Fibroblast of gingiva (primary cell): ENCODE measurements around the gene ECM1.
A peak's percentile ranks its signal among the peaks of the same experiment; 100 is the strongest.

Source experiments
- DNase-seq: peaks from one replicate; pipeline ENCODE4 v3.0.0-alpha.2; 2011; ENCODE audit warnings: low read depth

ECM1 gene

DNA sequence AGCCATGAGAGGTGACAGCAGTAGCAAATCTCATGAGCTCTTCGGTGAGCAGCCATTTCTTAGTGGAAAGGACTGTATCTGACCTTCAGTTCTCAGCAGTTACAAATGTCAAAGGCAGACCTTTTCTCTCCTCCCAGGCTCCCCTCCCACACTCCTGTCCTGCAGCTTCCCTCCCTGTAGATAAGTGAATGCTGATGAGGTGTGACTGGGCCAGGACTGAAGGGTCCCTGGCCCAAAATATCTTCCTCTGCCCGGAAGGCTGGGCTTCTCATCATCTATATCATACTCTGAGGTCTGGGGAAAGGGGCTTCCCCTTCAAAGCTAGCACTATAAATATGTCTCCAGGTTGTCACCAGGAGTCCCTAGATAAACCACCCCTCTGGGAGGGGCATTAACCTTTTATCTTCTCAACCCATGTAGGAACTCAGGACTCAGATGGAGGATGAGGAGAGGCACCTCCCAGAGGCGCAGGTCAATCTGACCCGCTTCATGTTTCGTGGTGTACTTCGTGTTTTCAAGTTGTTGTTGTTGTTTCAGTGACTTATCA is 37.6 kb downstream of the ECM1 start:
- DNase-seq = no peak

DNA sequence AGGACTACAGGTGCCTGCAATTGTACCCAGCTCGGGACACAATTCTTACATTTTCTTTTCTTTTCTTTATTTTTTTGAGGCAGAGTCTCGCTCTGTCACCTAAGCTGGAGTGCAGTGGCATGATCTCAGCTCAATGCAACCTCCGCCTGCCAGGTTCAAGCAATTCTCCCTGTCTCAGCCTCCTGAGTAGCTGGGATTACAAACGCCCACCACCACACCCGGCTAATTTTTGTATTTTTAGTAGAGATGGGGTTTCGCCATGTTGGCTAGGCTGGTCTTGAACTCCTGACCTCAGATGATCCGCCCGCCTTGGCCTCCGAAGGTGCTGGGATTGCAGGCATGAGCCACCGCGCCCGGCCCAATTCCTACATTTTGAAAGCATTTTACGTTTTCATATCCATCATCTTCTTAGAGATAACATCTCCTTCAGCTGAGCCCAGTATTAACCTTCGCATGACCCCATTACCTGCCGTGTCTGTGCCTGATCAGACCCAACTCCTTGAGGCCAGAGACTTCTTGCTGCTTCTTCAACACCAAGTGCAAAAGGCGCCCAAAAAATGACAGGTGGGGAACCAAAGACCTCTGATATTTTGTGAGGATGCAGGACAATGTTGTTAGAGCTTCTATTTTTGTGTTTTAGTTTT is 38.5 kb downstream of the ECM1 start:
- no peak for DNase-seq

DNA sequence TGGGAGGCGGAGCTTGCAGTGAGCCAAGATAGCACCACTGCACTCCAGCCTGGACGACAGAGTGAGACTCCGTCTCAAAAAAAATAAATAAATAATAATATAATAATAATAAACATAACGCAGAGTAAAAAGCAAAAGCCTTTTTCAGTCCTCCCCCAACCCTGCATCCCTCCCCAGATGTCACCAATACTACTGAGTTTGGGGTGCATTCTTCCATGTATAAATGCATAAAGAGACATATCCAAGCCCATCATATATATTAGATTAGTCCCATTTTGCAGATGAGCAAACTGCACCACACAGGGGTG is 40.4 kb downstream of the ECM1 start:
- DNase-seq = no peak

DNA sequence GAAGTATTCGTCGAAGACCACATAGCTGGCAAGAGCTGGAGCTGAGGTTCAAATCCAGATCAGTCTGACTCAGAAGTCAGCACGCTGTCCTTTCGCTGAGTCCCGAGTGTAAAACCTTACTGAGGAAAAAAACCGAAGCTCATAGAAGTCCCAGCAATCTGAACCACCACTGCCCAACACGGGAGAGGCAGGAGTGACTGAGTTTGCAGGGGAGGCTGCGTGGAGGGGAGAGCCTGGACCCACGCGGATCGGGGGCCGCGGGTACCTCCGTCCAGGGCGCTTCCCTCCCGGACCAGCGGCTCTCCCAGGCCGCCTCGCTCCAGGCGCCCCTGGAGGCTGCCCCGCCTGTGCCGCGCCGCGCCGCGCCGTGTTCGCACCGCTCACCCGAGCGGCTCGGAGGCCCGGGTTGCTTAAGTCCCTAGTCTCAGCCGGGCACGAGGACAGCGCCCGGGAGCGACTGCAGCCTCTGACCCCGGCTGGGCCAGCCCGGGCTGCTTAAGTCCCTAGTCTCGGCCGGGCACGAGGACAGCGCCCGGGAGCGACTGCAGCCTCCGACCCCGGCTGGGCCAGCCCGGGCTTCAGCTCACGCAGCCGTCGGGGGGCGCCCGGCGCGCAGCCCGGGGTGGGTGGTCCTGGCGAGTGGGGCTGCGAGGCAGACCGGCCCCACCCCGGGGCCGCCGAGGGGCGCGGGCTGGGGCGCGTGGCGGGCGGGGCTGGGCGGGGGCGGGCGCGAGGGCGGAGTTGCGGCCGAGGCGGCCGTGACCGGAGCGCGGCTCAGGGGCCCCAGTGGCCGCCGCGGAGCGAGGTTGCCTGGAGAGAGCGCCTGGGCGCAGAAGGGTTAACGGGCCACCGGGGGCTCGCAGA is 41.0 kb downstream of the ECM1 start, which contains the start of gene ADAMTSL4:
TSS of gene ADAMTSL4 (plus strand) at position 777 of the 864 bp plus-strand sequence. CDS start 2,881 bp downstream, outside the sequence.
- peak; percentile 88 for DNase-seq

DNA sequence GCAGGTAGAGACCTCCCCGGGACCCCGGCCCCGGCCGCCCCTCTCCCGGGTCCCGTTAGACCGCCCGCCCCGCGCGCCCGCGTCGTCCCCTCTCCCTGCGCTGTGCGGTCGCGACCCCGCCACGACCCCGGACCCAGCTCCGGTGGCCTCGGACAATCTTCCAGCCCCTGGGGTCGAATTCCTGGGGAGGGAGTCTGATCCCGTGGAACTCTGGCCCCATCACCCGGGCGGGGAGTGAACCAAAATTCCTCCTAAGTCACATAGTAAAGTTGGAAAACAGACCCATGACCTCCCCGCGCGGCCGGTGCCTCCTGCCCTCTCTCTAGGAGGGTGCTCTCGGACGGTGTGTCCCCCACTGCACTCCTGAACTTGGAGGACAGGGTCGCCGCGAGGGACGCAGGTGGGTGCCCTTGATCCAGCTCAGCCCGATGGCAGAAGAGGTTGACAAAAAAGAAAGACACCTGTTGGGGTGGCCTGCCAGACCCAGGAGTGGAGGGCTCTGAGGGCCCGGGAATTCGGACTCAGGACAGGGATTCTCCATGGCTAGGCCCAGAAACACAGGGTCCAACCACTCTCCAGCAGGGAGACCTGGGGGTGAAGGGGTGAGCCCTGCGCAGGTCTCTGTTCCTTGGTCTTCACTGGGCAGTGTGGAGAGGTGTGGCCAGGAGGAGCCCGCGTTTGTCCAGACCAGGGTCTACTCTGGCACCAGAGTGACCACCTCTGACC is 41.8 kb downstream of the ECM1 start:
- no peak for DNase-seq

DNA sequence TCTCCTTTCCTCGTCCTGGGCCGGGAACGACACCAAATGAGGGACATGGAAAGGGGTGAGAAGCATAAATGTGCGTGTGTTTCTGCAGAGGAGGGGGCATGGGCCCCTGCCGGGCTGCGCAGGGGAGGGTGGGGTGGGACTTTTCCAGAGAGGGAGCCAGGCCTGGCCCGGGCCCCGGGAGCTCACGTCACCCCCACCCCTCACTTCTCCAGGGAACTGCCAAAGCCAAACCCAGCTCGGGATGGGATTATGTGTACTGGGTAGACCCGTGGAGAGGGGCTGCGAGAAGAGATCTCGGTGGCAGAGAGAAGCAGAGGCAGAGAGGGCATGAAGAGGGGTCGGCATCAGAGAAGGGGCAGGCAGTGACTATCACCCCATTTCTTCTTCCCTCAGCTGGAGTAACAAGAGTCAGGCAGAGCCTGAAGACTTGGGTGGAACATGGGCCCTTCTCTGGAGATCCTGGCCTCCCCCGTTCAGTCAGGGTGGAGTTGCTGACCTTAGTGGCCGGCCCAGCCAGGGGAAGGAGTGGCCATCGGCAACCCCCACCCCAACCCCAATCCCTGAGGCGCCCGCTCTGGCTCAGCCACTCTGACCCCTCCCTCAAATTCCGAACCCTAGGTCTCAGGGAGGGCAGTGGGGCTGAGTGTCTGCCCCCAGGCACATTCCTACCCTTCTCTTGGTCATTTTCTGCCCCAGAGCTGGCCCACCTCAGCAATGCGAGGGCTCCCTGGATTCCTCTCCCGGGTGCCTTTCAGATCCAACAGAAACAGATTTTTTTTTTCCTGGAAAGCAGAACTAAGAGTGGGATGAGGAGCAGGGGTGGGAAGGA is 42.5 kb downstream of the ECM1 start:
- DNase-seq = no peak

DNA sequence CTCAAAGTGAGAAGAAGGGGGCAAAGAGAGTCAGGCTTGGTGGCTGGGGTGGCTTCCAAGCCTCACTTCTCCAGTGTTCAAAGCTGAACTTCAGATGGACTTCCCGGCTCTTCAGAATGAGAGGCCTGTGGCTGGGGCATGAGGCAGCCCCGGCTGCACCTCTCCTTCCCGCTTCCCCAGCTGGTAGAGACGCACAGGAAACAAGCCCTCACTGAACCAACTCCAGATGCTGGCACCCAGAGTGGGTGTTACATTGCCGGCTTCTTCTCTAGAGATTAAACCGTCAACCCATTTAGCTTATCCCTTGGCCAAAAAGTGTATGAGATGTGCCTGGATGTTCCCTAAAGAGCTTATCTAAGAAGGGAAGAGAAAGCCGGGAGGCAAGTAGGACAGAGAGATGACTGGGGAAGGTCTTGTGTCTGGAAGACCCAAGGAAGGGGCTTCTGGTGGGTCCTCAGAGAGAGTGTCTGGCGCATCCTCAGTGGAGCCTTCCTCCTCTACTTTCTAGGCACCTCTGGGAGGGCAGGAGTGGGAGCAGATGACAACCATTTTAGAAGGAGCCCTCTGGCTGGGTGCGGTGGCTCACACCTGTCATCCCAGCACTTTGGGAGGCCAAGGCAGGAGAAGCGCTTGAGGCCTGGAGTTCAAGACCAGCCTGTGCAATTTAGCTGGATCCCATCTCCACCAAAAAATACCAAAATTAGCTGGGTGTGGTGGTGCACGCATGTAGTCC is 43.3 kb downstream of the ECM1 start:
- peak; percentile 56 for DNase-seq

DNA sequence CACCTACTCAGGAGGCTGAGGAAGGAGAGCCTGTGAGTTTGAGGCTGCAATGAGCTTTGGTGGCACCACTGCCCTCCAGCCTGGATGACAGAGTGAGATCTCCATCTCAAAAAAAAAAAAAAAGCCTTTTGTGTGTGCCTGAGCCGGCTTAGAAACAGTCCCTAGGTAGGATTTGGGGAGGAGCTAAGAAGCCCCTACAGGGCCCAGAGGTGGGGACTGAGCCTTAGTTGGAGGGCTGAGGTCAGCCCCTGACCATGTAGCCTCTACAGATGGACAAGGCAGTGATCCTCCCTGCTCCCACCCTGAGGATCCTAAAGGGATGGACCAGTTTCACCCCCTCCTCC is 43.8 kb downstream of the ECM1 start:
- DNase-seq = no peak

DNA sequence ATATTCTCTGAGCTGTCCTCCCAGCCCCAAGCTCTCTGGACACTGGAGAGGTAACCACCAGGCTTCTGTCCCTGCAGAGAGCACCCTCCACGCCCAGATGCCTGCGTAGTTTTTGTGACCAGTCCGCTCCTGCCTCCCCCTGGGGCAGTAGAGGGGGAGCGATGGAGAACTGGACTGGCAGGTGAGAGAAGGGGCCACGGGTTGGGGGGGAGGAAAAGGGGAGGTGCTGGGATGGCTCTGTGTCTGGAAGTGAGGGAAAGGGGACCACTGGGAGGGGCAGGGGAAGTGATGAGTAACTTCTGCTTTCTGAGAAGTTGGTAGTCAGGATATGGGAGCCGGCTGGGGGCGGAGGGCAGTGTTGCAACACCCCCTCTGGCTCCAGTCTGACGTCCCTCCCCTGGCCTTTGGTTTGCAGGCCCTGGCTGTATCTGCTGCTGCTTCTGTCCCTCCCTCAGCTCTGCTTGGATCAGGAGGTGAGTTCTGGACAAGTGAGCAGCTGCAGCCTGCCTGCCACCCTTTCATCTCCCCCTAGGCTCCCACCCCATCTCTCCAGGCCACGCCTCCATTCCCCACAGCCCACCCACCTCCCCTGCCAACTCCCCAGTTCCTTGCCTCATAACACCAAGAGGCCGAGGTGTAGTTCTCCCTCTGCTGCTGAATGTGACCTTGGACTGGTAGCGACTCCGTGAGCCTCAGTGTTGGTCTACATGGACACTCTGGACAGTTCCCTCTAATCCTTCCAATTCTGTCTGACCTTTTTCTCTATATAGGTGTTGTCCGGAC is 44.4 kb downstream of the ECM1 start:
- peak; percentile 95 for DNase-seq

DNA sequence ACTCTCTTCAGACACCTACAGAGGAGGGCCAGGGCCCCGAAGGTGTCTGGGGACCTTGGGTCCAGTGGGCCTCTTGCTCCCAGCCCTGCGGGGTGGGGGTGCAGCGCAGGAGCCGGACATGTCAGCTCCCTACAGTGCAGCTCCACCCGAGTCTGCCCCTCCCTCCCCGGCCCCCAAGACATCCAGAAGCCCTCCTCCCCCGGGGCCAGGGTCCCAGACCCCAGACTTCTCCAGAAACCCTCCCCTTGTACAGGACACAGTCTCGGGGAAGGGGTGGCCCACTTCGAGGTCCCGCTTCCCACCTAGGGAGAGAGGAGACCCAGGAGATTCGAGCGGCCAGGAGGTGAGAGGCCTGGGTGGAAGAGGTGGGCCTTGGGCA is 45.0 kb downstream of the ECM1 start:
- no peak for DNase-seq

DNA sequence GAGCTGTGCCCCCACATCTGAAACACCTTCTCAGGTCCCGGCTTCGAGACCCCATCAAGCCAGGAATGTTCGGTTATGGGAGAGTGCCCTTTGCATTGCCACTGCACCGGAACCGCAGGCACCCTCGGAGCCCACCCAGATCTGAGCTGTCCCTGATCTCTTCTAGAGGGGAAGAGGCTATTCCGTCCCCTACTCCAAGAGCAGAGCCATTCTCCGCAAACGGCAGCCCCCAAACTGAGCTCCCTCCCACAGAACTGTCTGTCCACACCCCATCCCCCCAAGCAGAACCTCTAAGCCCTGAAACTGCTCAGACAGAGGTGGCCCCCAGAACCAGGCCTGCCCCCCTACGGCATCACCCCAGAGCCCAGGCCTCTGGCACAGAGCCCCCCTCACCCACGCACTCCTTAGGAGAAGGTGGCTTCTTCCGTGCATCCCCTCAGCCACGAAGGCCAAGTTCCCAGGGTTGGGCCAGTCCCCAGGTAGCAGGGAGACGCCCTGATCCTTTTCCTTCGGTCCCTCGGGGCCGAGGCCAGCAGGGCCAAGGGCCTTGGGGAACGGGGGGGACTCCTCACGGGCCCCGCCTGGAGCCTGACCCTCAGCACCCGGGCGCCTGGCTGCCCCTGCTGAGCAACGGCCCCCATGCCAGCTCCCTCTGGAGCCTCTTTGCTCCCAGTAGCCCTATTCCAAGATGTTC is 45.6 kb downstream of the ECM1 start:
- DNase-seq = no peak

DNA sequence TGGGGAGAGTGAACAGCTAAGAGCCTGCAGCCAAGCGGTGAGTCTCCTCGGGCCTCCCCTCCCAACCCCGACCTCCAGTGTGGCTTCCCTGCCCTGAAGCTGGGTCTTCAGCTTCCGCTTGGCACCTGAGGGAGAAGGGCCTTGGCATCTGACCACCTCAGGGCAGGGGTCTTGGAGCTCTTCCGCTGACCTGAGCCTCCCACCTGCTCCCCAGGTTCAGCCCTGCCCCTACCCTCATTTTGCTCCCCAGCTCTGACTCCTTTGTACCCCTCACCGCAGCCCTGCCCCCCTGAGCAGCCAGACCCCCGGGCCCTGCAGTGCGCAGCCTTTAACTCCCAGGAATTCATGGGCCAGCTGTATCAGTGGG is 46.2 kb downstream of the ECM1 start:
- DNase-seq = no peak

DNA sequence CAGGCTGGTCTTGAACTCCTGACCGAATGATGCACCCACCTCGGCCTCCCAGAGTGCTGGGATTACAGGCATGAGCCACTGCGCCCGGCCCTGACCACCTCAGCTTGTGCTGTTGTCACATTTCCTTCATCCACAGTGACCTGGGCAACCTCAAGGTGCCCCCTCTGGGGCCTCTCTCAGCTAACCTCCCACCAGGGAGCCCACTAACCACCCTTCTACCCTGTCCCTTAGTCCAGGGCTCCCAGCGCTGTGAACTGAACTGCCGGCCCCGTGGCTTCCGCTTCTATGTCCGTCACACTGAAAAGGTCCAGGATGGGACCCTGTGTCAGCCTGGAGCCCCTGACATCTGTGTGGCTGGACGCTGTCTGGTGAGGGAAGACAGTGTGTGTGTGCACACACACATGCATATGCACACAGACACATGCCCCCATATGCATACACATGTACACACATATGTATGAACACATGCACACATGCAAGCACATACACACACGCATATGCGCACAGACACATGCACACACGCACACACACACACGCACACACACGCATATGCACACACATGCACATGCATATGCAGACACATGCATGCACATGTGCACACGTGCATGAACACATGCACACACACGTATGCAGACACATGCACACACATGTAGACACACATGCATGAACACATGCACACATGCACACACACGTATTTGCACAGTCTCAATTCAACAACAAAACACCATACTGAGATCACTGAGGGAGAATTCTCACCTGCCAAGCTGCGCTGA is 47.5 kb downstream of the ECM1 start:
- DNase-seq = no peak

DNA sequence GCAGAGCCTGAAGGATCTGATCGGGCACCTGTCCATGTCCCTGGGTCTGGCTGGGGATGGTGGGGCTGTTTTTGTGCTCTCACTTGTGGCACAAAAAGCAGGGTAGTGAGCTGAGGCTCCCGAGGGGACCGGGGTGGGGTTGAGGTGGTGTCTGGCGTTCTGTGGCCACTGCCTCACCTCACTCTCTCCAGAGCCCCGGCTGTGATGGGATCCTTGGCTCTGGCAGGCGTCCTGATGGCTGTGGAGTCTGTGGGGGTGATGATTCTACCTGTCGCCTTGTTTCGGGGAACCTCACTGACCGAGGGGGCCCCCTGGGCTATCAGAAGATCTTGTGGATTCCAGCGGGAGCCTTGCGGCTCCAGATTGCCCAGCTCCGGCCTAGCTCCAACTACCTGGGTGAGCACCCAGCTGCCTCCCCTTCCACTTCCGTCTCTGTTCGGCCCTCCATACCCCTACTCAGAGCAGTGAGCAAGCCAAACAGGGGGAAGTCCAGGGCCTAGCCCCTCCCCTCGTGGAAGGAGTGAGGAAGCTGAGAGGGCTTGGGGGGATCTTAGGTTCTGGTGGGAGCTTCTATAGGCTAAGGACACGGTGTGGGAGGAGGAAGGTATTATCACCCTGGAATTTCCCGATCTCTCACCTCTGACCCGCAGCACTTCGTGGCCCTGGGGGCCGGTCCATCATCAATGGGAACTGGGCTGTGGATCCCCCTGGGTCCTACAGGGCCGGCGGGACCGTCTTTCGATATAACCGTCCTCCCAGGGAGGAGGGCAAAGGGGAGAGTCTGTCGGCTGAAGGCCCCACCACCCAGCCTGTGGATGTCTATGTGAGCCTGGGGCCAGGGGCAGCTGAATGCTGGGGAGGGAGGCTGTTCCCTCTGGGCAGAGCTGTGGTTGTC is 48.3 kb downstream of the ECM1 start:
- DNase-seq = no peak

DNA sequence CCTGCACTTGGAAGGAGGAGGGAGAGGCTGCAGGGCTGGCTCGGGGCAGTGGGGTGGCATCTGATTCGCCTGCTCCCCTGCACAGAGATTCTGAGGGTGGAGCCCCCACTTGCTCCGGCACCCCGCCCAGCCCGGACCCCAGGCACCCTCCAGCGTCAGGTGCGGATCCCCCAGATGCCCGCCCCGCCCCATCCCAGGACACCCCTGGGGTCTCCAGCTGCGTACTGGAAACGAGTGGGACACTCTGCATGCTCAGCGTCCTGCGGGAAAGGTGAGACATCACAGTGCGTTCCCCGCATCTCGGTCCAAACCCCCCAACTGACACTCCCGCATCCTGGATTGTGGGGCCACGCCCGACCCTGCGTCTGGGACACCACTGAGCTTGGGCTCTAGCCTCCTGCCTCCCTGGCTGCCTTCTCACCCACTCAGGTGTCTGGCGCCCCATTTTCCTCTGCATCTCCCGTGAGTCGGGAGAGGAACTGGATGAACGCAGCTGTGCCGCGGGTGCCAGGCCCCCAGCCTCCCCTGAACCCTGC is 49.2 kb downstream of the ECM1 start:
- DNase-seq = no peak

DNA sequence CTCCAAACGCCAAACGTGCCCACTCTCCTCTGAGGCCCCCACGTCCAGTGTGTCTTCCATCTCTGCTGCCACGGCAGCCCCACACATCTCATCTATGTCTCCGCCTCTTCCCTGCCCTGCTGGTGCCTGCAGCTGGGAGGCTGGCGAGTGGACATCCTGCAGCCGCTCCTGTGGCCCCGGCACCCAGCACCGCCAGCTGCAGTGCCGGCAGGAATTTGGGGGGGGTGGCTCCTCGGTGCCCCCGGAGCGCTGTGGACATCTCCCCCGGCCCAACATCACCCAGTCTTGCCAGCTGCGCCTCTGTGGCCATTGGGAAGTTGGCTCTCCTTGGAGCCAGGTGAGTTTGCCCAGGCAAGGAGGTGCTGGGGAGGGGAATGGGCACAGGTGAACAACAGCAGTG is 49.9 kb downstream of the ECM1 start:
- DNase-seq = no peak

DNA sequence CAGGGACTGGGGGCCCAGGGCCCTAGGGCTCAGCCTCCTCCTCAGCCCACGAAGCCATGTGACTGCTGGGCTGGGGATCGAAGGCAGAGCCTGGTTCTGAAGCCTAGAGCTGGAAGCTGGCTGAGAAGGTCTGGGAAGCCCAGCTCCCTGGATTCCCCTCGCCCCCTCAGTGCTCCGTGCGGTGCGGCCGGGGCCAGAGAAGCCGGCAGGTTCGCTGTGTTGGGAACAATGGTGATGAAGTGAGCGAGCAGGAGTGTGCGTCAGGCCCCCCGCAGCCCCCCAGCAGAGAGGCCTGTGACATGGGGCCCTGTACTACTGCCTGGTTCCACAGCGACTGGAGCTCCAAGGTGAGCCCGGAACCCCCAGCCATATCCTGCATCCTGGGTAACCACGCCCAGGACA is 50.4 kb downstream of the ECM1 start:
- DNase-seq = no peak
